Measurements from ENCODE around the gene ATXN7. TPM values are rescaled to one million over a fixed set of nuclear protein-coding genes. Genes with fewer than 3 reads are reported as not detected.

The ATXN7 gene
- total RNA-seq, 1 experiment from 2014 or later: 27.5 TPM

- ChIA-PET POLR2A (no interaction called here), CTCF (no interaction called here), RAD21 (ENCODE audit: low non-redundant PET in 1 of 2, low total read pairs in 2 of 2, uncharacterized antibody in 2 of 2, unreplicated experiment in 2 of 2) (no interaction called here)
- H3K4me3 ChIP-seq (replicated peaks in 1 of 2; ENCODE audit: low read depth in 1 of 2, low read length in 2 of 2): no peak overlapping the region
- H3K9me3 ChIP-seq (ENCODE audit: control insufficient read depth in 1 of 2, insufficient read depth in 1 of 2, low read depth in 1 of 2, low read length in 2 of 2): no peaks in the 10 kb centered on the region
- TF ChIP-seq REST (IDR thresholded peaks at IDR 0.05; ENCODE audit: low read depth) (no peak), MAX (IDR thresholded peaks at IDR 0.05) (no peak), CBX3 (IDR thresholded peaks at IDR 0.05; ENCODE audit: low read depth) (no peak), ATF3 (IDR thresholded peaks at IDR 0.05) (no peak), POLR2A (IDR thresholded peaks at IDR 0.05; ENCODE audit: borderline replicate concordance, extremely low read depth, insufficient read depth, insufficient read length) (no peak), SRF (IDR thresholded peaks at IDR 0.05; ENCODE audit: low read depth) (no peak), ZNF274 (IDR thresholded peaks at IDR 0.05; ENCODE audit: low read depth, low read length) (no peak), CTCF (IDR thresholded peaks at IDR 0.05 in 2 of 3, conservative IDR thresholded peaks at IDR 0.05 in 1 of 3; ENCODE audit: borderline replicate concordance in 1 of 3, insufficient read depth in 1 of 3, low read depth in 2 of 3, low read length in 2 of 3) (no peak), RAD21 (IDR thresholded peaks at IDR 0.05; ENCODE audit: low read depth) (no peak), EZH2 (IDR thresholded peaks at IDR 0.05) (no peak), JUND (IDR thresholded peaks at IDR 0.05) (no peak), ZFX (IDR thresholded peaks at IDR 0.05) (no peak), CEBPB (IDR thresholded peaks at IDR 0.05; ENCODE audit: low read depth) (no peak), EGR1 (IDR thresholded peaks at IDR 0.05; ENCODE audit: low read depth) (no peak), FOSL1 (IDR thresholded peaks at IDR 0.05; ENCODE audit: low read depth) (no peak), ELF1 (IDR thresholded peaks at IDR 0.05; ENCODE audit: borderline replicate concordance, low read depth) (no peak), POLR2AphosphoS5 (IDR thresholded peaks at IDR 0.05; ENCODE audit: low read depth, low read length) (no peak)
- H4K20me1 ChIP-seq (ENCODE audit: insufficient read depth): no peaks in the 10 kb centered on the region
- peaks cover 8 to 14% of the 10 kb centered on the region in 2 experiments; a peak in 2 of 4 replicates for H3K36me3 ChIP-seq (ENCODE audit: control insufficient read depth in 1 of 2, insufficient read depth in 2 of 2, low read length in 2 of 2)
- H3K4me2 ChIP-seq (ENCODE audit: low read length): no peak overlapping the region
- no peaks in the 10 kb centered on the region for H3K79me2 ChIP-seq (ENCODE audit: insufficient read depth, low read length)
- no peaks in the 10 kb centered on the region for H3K9me2 ChIP-seq (ENCODE audit: insufficient read depth)
- H3K9ac ChIP-seq (ENCODE audit: low read length): no peak overlapping the region
- ATAC-seq: no peak
- no peak overlapping the region for H3K27ac ChIP-seq (ENCODE audit: low read depth, low read length)
- no TSS peak for BruUV-seq (replicated peaks)
- H2AFZ ChIP-seq (ENCODE audit: low read depth, low read length, poor library complexity, severe bottlenecking): no peak overlapping the region
- intact Hi-C loops (cut with micrococcal nuclease): no loop called here
- no peaks in the 10 kb centered on the region for H3K4me1 ChIP-seq (ENCODE audit: control insufficient read depth in 1 of 2, insufficient read depth in 2 of 2, low read length in 2 of 2)
- H3K27me3 ChIP-seq (ENCODE audit: insufficient read depth, low read length): no peaks in the 10 kb centered on the region
- DNase-seq (ENCODE audit: low read depth, low spot score): no peak
These were observed 31.3 kb upstream of the ATXN7 start for GRCh38 chr3:63832395-63832794.

Measured in HCT116 (cell line).